Hepatocyte (in vitro differentiated cells): Measurements from ENCODE around the gene CROCC2.

Experiments used
- CTCF ChIP-seq: fragments of 200-600 bp; sonication (generic); IDR thresholded peaks from 2 replicates; pipeline ENCODE4 v1.5.1; 2016; ENCODE audit warnings: antibody characterized with exemption, mild to moderate bottlenecking; ENCODE audit not compliant: poor library complexity
- EZH2 ChIP-seq: fragments of 200-600 bp; sonication (generic); IDR thresholded peaks from 2 replicates; pipeline ENCODE4 v1.6.1; 2016; ENCODE audit warnings: antibody characterized with exemption, mild to moderate bottlenecking, borderline replicate concordance

- no peak for TF ChIP-seq CTCF
- no peak for TF ChIP-seq EZH2
Measured at GRCh38 chr2:241011296-241011600, 105.1 kb downstream of the CROCC2 start.
